ENCODE results near the gene CDK2. TPM values are rescaled to one million over a fixed set of nuclear protein-coding genes. Genes with fewer than 3 reads are reported as not detected.

Gene CDK2
- total RNA-seq, 1 donor from 2014 or later: 28.0 TPM

GRCh38 chr12:55931780-55932550 is 34.7 kb upstream of the CDK2 start:
- H3K4me3 ChIP-seq: peak overlapping the region; percentile 77
- H3K9me3 ChIP-seq: no peaks in the 10 kb centered on the region
- peaks cover 45% of the 10 kb centered on the region for H3K4me1 ChIP-seq
- no peak for TF ChIP-seq CTCF (IDR thresholded peaks at IDR 0.05)
- peak overlapping the region; percentile 55 for H3K27ac ChIP-seq
- no peaks in the 10 kb centered on the region for H3K27me3 ChIP-seq
- H3K36me3 ChIP-seq: no peaks in the 10 kb centered on the region
- intact Hi-C loops (cut with DNase I): no loop called here
- DNase-seq (peak; percentile 80), ATAC-seq (peak; percentile 32)

DNA sequence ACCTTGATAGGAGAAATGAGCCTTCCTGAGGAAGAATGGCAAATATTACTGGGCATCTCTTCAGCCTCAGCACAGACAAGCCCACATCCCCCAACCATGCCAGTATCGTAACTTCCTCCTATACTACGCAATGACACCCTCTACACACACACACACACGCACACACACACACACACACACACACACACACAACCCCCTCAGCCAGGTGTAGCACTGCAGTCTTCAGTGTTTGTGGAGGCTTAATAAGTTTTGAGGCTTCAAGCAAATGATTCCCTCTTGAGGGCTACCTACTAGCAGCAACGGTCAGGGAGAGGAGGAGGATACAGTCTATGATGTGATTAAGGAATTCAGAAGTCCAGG is 34.1 kb upstream of the CDK2 start:
- no peak for TF ChIP-seq CTCF (IDR thresholded peaks at IDR 0.05)
- intact Hi-C loops (cut with DNase I): no loop called here
- H3K4me3 ChIP-seq: peak overlapping the region; percentile 77
- H3K9me3 ChIP-seq: no peaks in the 10 kb centered on the region
- H3K4me1 ChIP-seq: peaks cover 45% of the 10 kb centered on the region
- peak overlapping the region; percentile 55 for H3K27ac ChIP-seq
- ATAC-seq: peak; percentile 38
- DNase-seq: no peak
- H3K27me3 ChIP-seq: no peaks in the 10 kb centered on the region
- H3K36me3 ChIP-seq: peaks cover 3% of the 10 kb centered on the region

- Histone ChIP-seq H3K4me1 (peaks cover 44% of the 10 kb centered on the region), H3K27ac (no peak overlapping the region), H3K27me3 (no peaks in the 10 kb centered on the region), H3K9me3 (no peaks in the 10 kb centered on the region), H3K4me3 (no peak overlapping the region), H3K36me3 (peaks cover 4% of the 10 kb centered on the region)
- no peak for DNase-seq
- ATAC-seq: no peak
- intact Hi-C loops (cut with DNase I): no loop called here
- no peak for TF ChIP-seq CTCF (IDR thresholded peaks at IDR 0.05)
Measured at GRCh38 chr12:55933169-55933798, 33.3 kb upstream of the CDK2 start.

DNA sequence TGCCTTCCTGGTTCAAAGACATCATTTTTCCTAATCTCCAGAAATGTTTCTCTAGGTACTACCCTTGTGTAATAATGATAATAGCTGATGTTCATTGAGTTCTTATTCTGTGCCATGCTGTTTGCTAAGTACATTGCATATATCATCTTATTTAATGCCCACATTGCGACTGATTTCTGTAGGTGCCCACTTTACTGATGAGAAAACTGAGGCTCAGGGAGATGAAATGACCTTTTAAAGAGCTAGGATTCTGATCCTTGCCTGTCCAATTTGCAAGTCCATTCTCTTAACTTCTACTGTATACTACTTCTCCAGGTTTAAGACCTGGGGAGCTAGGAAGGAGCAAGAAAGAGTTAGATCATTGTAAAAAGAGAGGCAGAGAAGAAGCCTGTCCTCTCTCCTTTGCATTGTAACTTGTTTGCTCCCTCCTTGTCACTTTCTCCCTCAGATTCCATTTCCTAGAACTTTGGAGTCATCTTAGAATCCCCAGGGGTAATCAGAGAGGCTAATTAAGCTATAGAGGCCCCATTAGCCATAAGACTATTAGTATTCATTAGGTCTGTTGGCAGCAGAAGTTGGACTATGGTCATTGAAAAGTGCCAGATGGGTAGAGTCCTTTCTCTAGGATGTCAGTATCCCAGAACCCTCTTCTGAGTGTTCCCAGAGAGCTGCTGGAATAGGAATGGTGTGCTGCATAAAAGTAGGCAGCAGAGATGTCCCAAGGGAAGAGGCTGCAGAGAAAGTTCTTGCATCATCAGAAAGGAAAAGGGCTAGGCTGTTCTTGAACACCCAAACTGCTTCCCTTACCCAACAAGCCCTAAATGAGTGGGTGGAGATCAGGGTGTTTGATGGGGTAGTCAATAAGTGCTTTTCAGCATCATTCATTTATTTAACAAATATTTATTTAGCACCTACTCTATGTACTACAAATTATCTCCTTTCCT is 32.6 kb upstream of the CDK2 start:
- ATAC-seq (no peak), DNase-seq (no peak)
- TF ChIP-seq CTCF (IDR thresholded peaks at IDR 0.05): no peak
- Histone ChIP-seq H3K27me3 (no peaks in the 10 kb centered on the region), H3K27ac (no peak overlapping the region), H3K36me3 (peaks cover 4% of the 10 kb centered on the region), H3K4me1 (peaks cover 36% of the 10 kb centered on the region), H3K4me3 (no peak overlapping the region), H3K9me3 (no peaks in the 10 kb centered on the region)
- intact Hi-C loops (cut with DNase I): no loop called here

DNA sequence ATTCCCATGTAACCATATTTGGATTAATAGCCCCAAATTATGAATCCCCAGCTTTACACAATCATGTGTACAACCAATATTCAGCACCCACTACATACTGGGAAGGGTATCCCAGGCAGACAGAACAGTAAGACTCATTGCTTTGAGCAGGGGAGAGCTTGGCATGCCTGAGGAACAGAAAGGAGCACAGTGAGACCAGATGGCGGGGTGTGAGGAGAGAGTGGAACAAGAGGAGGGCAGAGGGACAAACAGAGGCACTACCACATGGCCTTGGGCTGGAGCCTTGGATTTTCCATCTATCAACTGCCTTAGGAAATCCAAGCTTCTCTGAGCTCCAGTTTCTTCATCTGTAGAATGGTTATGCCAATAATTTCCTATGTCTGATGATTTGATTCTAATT is 31.9 kb upstream of the CDK2 start:
- intact Hi-C loops (cut with DNase I): no loop called here
- no peak for ATAC-seq
- no peaks in the 10 kb centered on the region for H3K27me3 ChIP-seq
- H3K36me3 ChIP-seq: peaks cover 4% of the 10 kb centered on the region
- DNase-seq: no peak
- H3K4me1 ChIP-seq: peaks cover 29% of the 10 kb centered on the region
- TF ChIP-seq CTCF (IDR thresholded peaks at IDR 0.05): no peak
- no peak overlapping the region for H3K27ac ChIP-seq
- no peak overlapping the region for H3K4me3 ChIP-seq
- no peaks in the 10 kb centered on the region for H3K9me3 ChIP-seq
